Thymus (tissue), 11 donors: Measurements from ENCODE around the gene OR51L1. TPM values are rescaled to one million over a fixed set of nuclear protein-coding genes. Genes with fewer than 3 reads are reported as not detected.
A peak's percentile ranks its signal among the peaks of the same experiment; 100 is the strongest.

Source experiments
- DNase-seq, 9 donors: peaks; one replicate each; pipeline ENCODE4 v3.0.0-alpha.2; 2013; ENCODE audit warnings: low spot score in 9 of 9, low read depth in 6 of 9, missing footprints in 1 of 9
- H3K27ac ChIP-seq, 2 donors: one replicate each; pipeline ENCODE4 v1.5.1; 2013; ENCODE audit warnings: control low read depth in 1 of 2, low read depth in 1 of 2, low read length in 1 of 2, mild to moderate bottlenecking in 1 of 2, moderate library complexity in 1 of 2
- H3K27me3 ChIP-seq, 2 donors: one replicate each; pipeline ENCODE4 v1.5.1; 2013; ENCODE audit warnings: low read length in 1 of 2; ENCODE audit not compliant: control insufficient read depth in 2 of 2, insufficient read depth in 1 of 2
- H3K36me3 ChIP-seq, 2 donors: one replicate each; pipeline ENCODE4 v1.5.1; 2013; ENCODE audit warnings: low read length in 1 of 2, mild to moderate bottlenecking in 1 of 2, moderate library complexity in 1 of 2; ENCODE audit not compliant: control insufficient read depth in 2 of 2, insufficient read depth in 2 of 2
- H3K4me1 ChIP-seq, 2 donors: one replicate each; pipeline ENCODE4 v1.5.1; 2013; ENCODE audit warnings: low read length in 2 of 2; ENCODE audit not compliant: control insufficient read depth in 2 of 2, insufficient read depth in 2 of 2
- H3K4me3 ChIP-seq, 2 donors: one replicate each; pipeline ENCODE4 v1.5.1; 2013; ENCODE audit warnings: low read length in 2 of 2, control low read depth in 1 of 2, mild to moderate bottlenecking in 1 of 2
- H3K9me3 ChIP-seq, 2 donors: one replicate each; pipeline ENCODE4 v1.5.1; 2013; ENCODE audit warnings: low read length in 1 of 2, mild to moderate bottlenecking in 1 of 2; ENCODE audit not compliant: control insufficient read depth in 2 of 2, insufficient read depth in 1 of 2
- WGBS: extraction: QIAGEN DNeasy Blood & Tissue Kit; methylation state at CpG from one replicate; pipeline ENCODE4 v1.1.7; 2013; 5-methylcytosine and 5-hydroxymethylcytosine counted together
- polyA plus RNA-seq: library from polyadenylated mRNA; stranded (reverse); fragments of 200-250 nt; gene quantifications from one replicate; pipeline ENCODE4 v1.2.3, GENCODE V29; 2013
- total RNA-seq: library from RNA; stranded (reverse); fragments of 120-200 nt; gene quantifications from one replicate; pipeline ENCODE4 v1.2.4, GENCODE V29; 2013
- donor health status: healthy.

The OR51L1 gene
- total and polyA plus RNA-seq, 2 donors = under 0.01 TPM; not detected in 1

GRCh38 chr11:4983841-4984240 is 10.8 kb upstream of the OR51L1 start:
- no peak overlapping the region for H3K27ac ChIP-seq
- no peaks in the 10 kb centered on the region for H3K27me3 ChIP-seq
- no peaks in the 10 kb centered on the region for H3K9me3 ChIP-seq
- H3K4me3 ChIP-seq = no peak overlapping the region
- 91% methylated on average over 6 of the region's 6 CpGs for WGBS
- DNase-seq = no peak
- no peaks in the 10 kb centered on the region for H3K4me1 ChIP-seq
- no peaks in the 10 kb centered on the region for H3K36me3 ChIP-seq

- DNase-seq = no peak
- H3K36me3 ChIP-seq = no peaks in the 10 kb centered on the region
- no peak overlapping the region for H3K27ac ChIP-seq
- H3K4me1 ChIP-seq = no peaks in the 10 kb centered on the region
- H3K9me3 ChIP-seq = no peaks in the 10 kb centered on the region
- WGBS = 95% methylated on average over 1 of the region's 1 CpG
- H3K4me3 ChIP-seq = no peak overlapping the region
- no peaks in the 10 kb centered on the region for H3K27me3 ChIP-seq
Observed at GRCh38 chr11:4991060-4991459, 3.6 kb upstream of the OR51L1 start.

- Histone ChIP-seq H3K9me3 (no peaks in the 10 kb centered on the region), H3K4me3 (no peak overlapping the region), H3K36me3 (no peaks in the 10 kb centered on the region), H3K27ac (no peak overlapping the region), H3K27me3 (no peaks in the 10 kb centered on the region), H3K4me1 (no peaks in the 10 kb centered on the region)
- 46% methylated on average over 6 of the region's 6 CpGs for WGBS
- DNase-seq = peak in 7 of 9 donors; percentile 3 to 31 (median 4)
Observed at GRCh38 chr11:5004424-5005274, 10.0 kb downstream of the OR51L1 start.

- WGBS = 39% methylated on average over 2 of the region's 2 CpGs
- Histone ChIP-seq H3K4me1 (no peaks in the 10 kb centered on the region), H3K9me3 (no peaks in the 10 kb centered on the region), H3K36me3 (no peaks in the 10 kb centered on the region), H3K4me3 (no peak overlapping the region), H3K27me3 (no peaks in the 10 kb centered on the region), H3K27ac (no peak overlapping the region)
- DNase-seq = no peak
Observed at GRCh38 chr11:5007561-5007960, 12.9 kb downstream of the OR51L1 start.

GRCh38 chr11:5011254-5011653 is 16.6 kb downstream of the OR51L1 start:
- H3K4me3 ChIP-seq = no peak overlapping the region
- 83% methylated on average over 8 of the region's 8 CpGs for whole genome bisulfite sequencing
- DNase-seq = no peak
- peaks cover 0 to 1% of the 10 kb centered on the region in 2 donors for H3K9me3 ChIP-seq
- no peaks in the 10 kb centered on the region for H3K4me1 ChIP-seq
- H3K36me3 ChIP-seq = no peaks in the 10 kb centered on the region
- H3K27ac ChIP-seq = no peak overlapping the region
- no peaks in the 10 kb centered on the region for H3K27me3 ChIP-seq

- Histone ChIP-seq H3K4me1 (no peaks in the 10 kb centered on the region), H3K27ac (no peak overlapping the region), H3K36me3 (no peaks in the 10 kb centered on the region), H3K27me3 (no peaks in the 10 kb centered on the region), H3K4me3 (no peak overlapping the region), H3K9me3 (peaks cover 0 to 1% of the 10 kb centered on the region in 2 donors)
- 84% methylated on average over 1 of the region's 1 CpG for WGBS
- no peak for DNase-seq
Observed at GRCh38 chr11:5013012-5013411, 18.4 kb downstream of the OR51L1 start.

GRCh38 chr11:5021996-5022395 is 27.3 kb downstream of the OR51L1 start:
- Histone ChIP-seq H3K27me3 (no peaks in the 10 kb centered on the region), H3K36me3 (no peaks in the 10 kb centered on the region), H3K4me1 (no peaks in the 10 kb centered on the region), H3K4me3 (no peak overlapping the region), H3K27ac (no peak overlapping the region), H3K9me3 (peaks cover 0 to 23% of the 10 kb centered on the region in 2 donors)
- DNase-seq = no peak
- WGBS = over 99% methylated on average over 2 of the region's 2 CpGs

GRCh38 chr11:5036669-5037068 is 42.0 kb downstream of the OR51L1 start:
- DNase-seq = no peak
- 93% methylated on average over 2 of the region's 2 CpGs for WGBS
- Histone ChIP-seq H3K4me1 (no peaks in the 10 kb centered on the region), H3K4me3 (no peak overlapping the region), H3K9me3 (no peaks in the 10 kb centered on the region), H3K27me3 (no peaks in the 10 kb centered on the region), H3K36me3 (no peaks in the 10 kb centered on the region), H3K27ac (no peak overlapping the region)

GRCh38 chr11:5037926-5038325 is 43.3 kb downstream of the OR51L1 start:
- no peak for DNase-seq
- H3K9me3 ChIP-seq = no peaks in the 10 kb centered on the region
- H3K27ac ChIP-seq = no peak overlapping the region
- H3K27me3 ChIP-seq = no peaks in the 10 kb centered on the region
- H3K4me3 ChIP-seq = no peak overlapping the region
- no peaks in the 10 kb centered on the region for H3K36me3 ChIP-seq
- 86% methylated on average over 2 of the region's 2 CpGs for WGBS
- H3K4me1 ChIP-seq = no peaks in the 10 kb centered on the region
